ENCODE measurements around the gene EPS15. TPM values are rescaled to one million over a fixed set of nuclear protein-coding genes. Genes with fewer than 3 reads are reported as not detected.
"Not testable (repeated sequence)": the region's sequence is repeated elsewhere in the genome, so short reads cannot be mapped to it uniquely, and the experiment has no call there.

The EPS15 gene
- total and polyA plus RNA-seq, 8 donors = 13.3 to 139 (median 46.8) TPM

GRCh38 chr1:51439895-51440294, 79.2 kb downstream of the EPS15 start:
- WGBS, 5 donors = 48 to 69% (median 65%) methylated on average over 4 of the region's 4 CpGs
- Histone ChIP-seq H3K9me3 (no peaks in the 10 kb centered on the region), H3K27me3 (no peaks in the 10 kb centered on the region), H3K4me3 (no peak overlapping the region), H3K27ac (no peak overlapping the region), H3K36me3 (peaks cover 0 to 58% (median 49%) of the 10 kb centered on the region in 4 donors), H3K4me1 (peaks cover 9 to 40% (median 21%) of the 10 kb centered on the region in 4 donors)
- TF ChIP-seq POLR2AphosphoS5 (IDR thresholded peaks at IDR 0.05) (no peak), CTCF (IDR thresholded peaks at IDR 0.05) (no peak), EP300 (IDR thresholded peaks at IDR 0.05) (no peak), POLR2A (IDR thresholded peaks at IDR 0.05) (no peak)
- intact Hi-C loops (cut with DNase I; ENCODE audit: low total_unique reads) = no loop called here
- DNase-seq = no peak

GRCh38 chr1:51439053-51439452, 80.0 kb downstream of the EPS15 start:
- Histone ChIP-seq H3K9me3 (no peaks in the 10 kb centered on the region), H3K36me3 (peaks cover 0 to 58% (median 50%) of the 10 kb centered on the region in 4 donors), H3K4me3 (no peak overlapping the region), H3K4me1 (peaks cover 9 to 38% (median 18%) of the 10 kb centered on the region in 4 donors), H3K27me3 (no peaks in the 10 kb centered on the region), H3K27ac (no peak overlapping the region)
- DNase-seq = peak in 1 of 2 donors; percentile 22
- intact Hi-C loops (cut with DNase I; ENCODE audit: low total_unique reads) = no loop called here
- TF ChIP-seq EP300 (IDR thresholded peaks at IDR 0.05) (no peak), POLR2AphosphoS5 (IDR thresholded peaks at IDR 0.05) (no peak), POLR2A (IDR thresholded peaks at IDR 0.05) (no peak), CTCF (IDR thresholded peaks at IDR 0.05) (no peak)

GRCh38 chr1:51437391-51437790, 81.7 kb downstream of the EPS15 start:
- DNase-seq; intact Hi-C loops (cut with DNase I; ENCODE audit: low total_unique reads); H3K9me3 ChIP-seq; H3K4me3 ChIP-seq; H3K27ac ChIP-seq; H3K27me3 ChIP-seq: not testable (repeated sequence)
- peaks cover 9 to 43% (median 19%) of the 10 kb centered on the region in 4 donors for H3K4me1 ChIP-seq
- H3K36me3 ChIP-seq = peaks cover 0 to 65% (median 56%) of the 10 kb centered on the region in 4 donors
- 93 to 98% (median 96%) methylated on average over 6 of the region's 6 CpGs for WGBS, 5 donors

GRCh38 chr1:51435878-51436277, 83.2 kb downstream of the EPS15 start:
- Histone ChIP-seq H3K36me3 (peaks cover 0 to 76% (median 62%) of the 10 kb centered on the region in 4 donors), H3K27me3 (no peaks in the 10 kb centered on the region), H3K9me3 (no peaks in the 10 kb centered on the region), H3K4me3 (no peak overlapping the region), H3K27ac (no peak overlapping the region), H3K4me1 (peaks cover 0 to 29% (median 9%) of the 10 kb centered on the region in 4 donors)
- TF ChIP-seq EP300 (IDR thresholded peaks at IDR 0.05) (no peak), CTCF (IDR thresholded peaks at IDR 0.05) (no peak)
- DNase-seq = no peak
- intact Hi-C loops (cut with DNase I; ENCODE audit: low total_unique reads) = no loop called here
- 81 to 86% (median 83%) methylated on average over 5 of the region's 5 CpGs for WGBS, 5 donors

GRCh38 chr1:51433972-51434510, 85.0 kb downstream of the EPS15 start:
- intact Hi-C loops (cut with DNase I; ENCODE audit: low total_unique reads) = no loop called here
- no peak for TF ChIP-seq POLR2A (IDR thresholded peaks at IDR 0.05)
- TF ChIP-seq POLR2AphosphoS5 (IDR thresholded peaks at IDR 0.05) = no peak
- no peak for TF ChIP-seq CTCF (IDR thresholded peaks at IDR 0.05)
- TF ChIP-seq EP300 (IDR thresholded peaks at IDR 0.05) = no peak
- no peak overlapping the region for H3K4me3 ChIP-seq
- H3K9me3 ChIP-seq = no peaks in the 10 kb centered on the region
- H3K36me3 ChIP-seq = peaks cover 0 to 74% (median 65%) of the 10 kb centered on the region in 4 donors
- H3K4me1 ChIP-seq = peaks cover 0 to 27% (median 9%) of the 10 kb centered on the region in 4 donors
- H3K27ac ChIP-seq = peak overlapping the region in 2 of 5 donors; percentile 46 to 66
- WGBS, 5 donors = 39 to 74% (median 71%) methylated on average over 2 of the region's 2 CpGs
- no peak for DNase-seq
- no peaks in the 10 kb centered on the region for H3K27me3 ChIP-seq

Measured in stomach (tissue), 9 donors.